ENCODE data around the gene NAPEPLD. TPM values are rescaled to one million over a fixed set of nuclear protein-coding genes. Genes with fewer than 3 reads are reported as not detected.
"Not testable (repeated sequence)": the region's sequence is repeated elsewhere in the genome, so short reads cannot be mapped to it uniquely, and the experiment has no call there.

NAPEPLD gene
- total RNA-seq, 3 donors from 2014 or later, result 43.9 to 71.0 (median 45.9) TPM

GRCh38 chr7:103058122-103058521 lies 90.8 kb downstream of the NAPEPLD start:
- no peak for TF ChIP-seq CTCF (IDR thresholded peaks at IDR 0.05)
- intact Hi-C loops (cut with DNase I, micrococcal nuclease), result no loop called here
- Histone ChIP-seq H3K4me3 (no peak overlapping the region), H3K36me3 (ENCODE audit: low read depth) (no peaks in the 10 kb centered on the region), H3K9me3 (no peaks in the 10 kb centered on the region), H3K4me1 (ENCODE audit: low read depth) (no peaks in the 10 kb centered on the region)
- ATAC-seq (no peak), DNase-seq (no peak)

- H3K36me3 ChIP-seq (ENCODE audit: low read depth); intact Hi-C loops (cut with DNase I, micrococcal nuclease); H3K9me3 ChIP-seq; ATAC-seq; H3K4me1 ChIP-seq (ENCODE audit: low read depth); DNase-seq; H3K4me3 ChIP-seq: not testable (repeated sequence)
Measured at GRCh38 chr7:103056006-103056405, 92.9 kb downstream of the NAPEPLD start.

DNA sequence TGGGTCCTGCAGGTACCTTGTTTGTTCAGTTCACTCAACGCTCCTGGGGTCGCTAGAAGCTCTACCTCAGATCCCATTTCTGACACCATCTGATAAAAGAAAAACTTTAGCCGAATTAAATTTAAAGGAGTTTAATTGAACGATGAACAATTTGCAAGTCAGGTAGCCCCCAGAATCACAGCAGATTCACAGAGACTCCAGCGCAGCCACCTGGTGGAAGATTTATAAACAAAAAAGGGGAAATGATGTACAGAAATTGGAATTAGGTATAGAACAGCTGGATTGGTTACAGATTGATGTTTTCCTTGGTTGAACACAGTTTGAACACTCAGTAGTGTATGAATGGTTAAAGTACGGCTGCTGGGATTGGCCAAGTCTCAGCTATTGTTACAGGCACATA lies 97.4 kb downstream of the NAPEPLD start:
- intact Hi-C loops (cut with DNase I, micrococcal nuclease), result no loop called here
- DNase-seq, result no peak
- no peaks in the 10 kb centered on the region for H3K4me1 ChIP-seq (ENCODE audit: low read depth)
- no peak for ATAC-seq
- H3K36me3 ChIP-seq (ENCODE audit: low read depth), result no peaks in the 10 kb centered on the region
- no peaks in the 10 kb centered on the region for H3K9me3 ChIP-seq
- no peak overlapping the region for H3K4me3 ChIP-seq
- no peak for TF ChIP-seq CTCF (IDR thresholded peaks at IDR 0.05)

Other genes starting within 250 kb of the NAPEPLD start
- 1 to 10 TPM; 1.3 to 1.9 (median 1.3) TPM for gene LRRC17, start 236.1 kb downstream of the NAPEPLD start, total RNA-seq
- gene FBXL13, start 74.3 kb downstream of the NAPEPLD start, total RNA-seq, result 1 to 10 TPM in 1 of 3 donors, under 1 TPM in 2; 0.65 to 1.8 (median 0.78) TPM
- 10 to 100 TPM; 28.1 to 36.1 (median 32.2) TPM for gene ARMC10, start 74.0 kb downstream of the NAPEPLD start, total RNA-seq
- gene PMPCB, start 148.3 kb upstream of the NAPEPLD start, total RNA-seq, result 10 to 100 TPM; 60.8 to 65.2 (median 63.2) TPM
- 10 to 100 TPM; 15.0 to 21.3 (median 16.4) TPM for gene DNAJC2, start 195.7 kb upstream of the NAPEPLD start, total RNA-seq
- gene PSMC2, start 198.5 kb upstream of the NAPEPLD start, total RNA-seq, result 10 to 100 TPM; 47.9 to 85.8 (median 74.0) TPM

All from mucosa of descending colon (tissue), 3 donors.